ENCODE measurements around the gene PCID2. TPM values are rescaled to one million over a fixed set of nuclear protein-coding genes. Genes with fewer than 3 reads are reported as not detected.
"Not testable (repeated sequence)": the region's sequence is repeated elsewhere in the genome, so short reads cannot be mapped to it uniquely, and the experiment has no call there.

The PCID2 gene
- total RNA-seq (10 to 100 TPM; 40.1 to 60.2 (median 45.2) TPM), polyA plus RNA-seq (10 to 100 TPM; 30.0 to 57.7 TPM)
- long read RNA-seq, donor 1, full-length matches to known transcripts, result 83 of 103 reads
- long read RNA-seq, donor 1, partial matches to known transcripts, result 5 of 103 reads
- long read RNA-seq, donor 1, other reads (novel, unspliced or antisense), result 15 of 103 reads
- long read RNA-seq, donor 2, full-length matches to known transcripts, result 427 of 484 reads
- long read RNA-seq, donor 2, partial matches to known transcripts, result 18 of 484 reads
- long read RNA-seq, donor 2, other reads (novel, unspliced or antisense), result 39 of 484 reads
- long read RNA-seq, donor 3, full-length matches to known transcripts, result 73 of 88 reads
- long read RNA-seq, donor 3, partial matches to known transcripts, result 4 of 88 reads
- long read RNA-seq, donor 3, other reads (novel, unspliced or antisense), result 11 of 88 reads

DNA sequence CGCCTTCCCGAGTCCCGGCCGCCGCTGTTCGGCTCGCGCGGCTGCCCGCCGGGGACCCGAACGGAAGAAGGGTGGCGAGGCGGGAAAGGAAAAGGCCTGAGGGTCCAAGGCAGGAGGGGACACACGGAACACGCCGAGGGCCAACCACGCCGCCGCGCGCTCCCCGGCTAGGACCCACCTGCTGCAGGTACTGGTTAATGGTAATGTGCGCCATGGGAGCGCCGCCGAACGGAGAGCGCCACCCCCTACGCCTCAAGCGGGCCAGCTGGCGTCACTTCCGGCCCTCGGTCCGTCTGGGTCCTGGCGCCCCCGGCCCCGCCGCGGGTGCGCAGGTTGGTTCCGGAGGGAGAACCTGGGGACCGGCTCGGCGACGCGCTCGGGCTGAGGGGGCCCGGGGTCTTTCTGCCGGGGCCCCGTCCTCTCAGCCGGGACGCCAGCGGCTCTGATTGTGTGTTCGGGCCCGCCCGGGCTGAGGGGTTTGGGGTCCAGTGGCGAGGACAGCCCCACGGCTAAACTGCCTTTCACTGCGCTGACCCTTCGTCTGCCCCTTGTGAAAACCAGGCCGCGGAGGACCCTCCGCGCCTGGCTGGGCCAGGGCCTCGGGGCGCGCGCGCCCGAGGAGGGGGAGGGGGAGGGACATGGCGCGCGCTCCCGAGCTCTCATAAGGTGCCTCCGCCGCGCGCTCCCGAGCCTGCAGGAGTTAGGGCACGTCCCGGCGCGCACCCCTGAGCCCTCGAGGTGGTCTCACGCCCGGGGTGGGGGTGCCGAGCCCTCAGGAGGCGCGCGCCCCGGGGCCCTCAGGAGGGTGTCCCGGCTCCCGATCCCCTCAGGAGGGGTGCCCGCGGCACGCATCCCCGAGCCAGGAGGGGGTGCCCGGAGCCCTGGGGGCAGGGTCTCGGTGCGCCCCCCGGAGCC lies at the start of gene PCID2:
Gene PCID2 (minus strand): TSS at position 249 of the 915 bp plus-strand sequence. CDS start 35 bp downstream, at position 214.
- intact Hi-C loops (cut with DNase I), result loop anchor here in 3 of 10 donors (5.0 to 10.0 kb wide), 3 partner anchors 51 to 56 kb away; partner anchors contain the start of gene PROZ (in 2 of the 3)
- Histone ChIP-seq H3K4me1 (peaks cover 1 to 79% (median 61%) of the 10 kb centered on the region in 12 donors), H3K27ac (peak within 1 kb of the TSS; percentile 98 to 100 (median 99)), H3K9me3 (no peaks in the 10 kb centered on the region), H3K4me3 (peak within 1 kb of the TSS; percentile 76 to 99 (median 92)), H3K36me3 (peaks cover 0 to 32% (median 14%) of the 10 kb centered on the region in 9 donors), H3K27me3 (no peaks in the 10 kb centered on the region)
- TF ChIP-seq POLR2A (IDR thresholded peaks at IDR 0.05), result peak in 1 of 2 donors; percentile 69
- TF ChIP-seq, protein P1, sequence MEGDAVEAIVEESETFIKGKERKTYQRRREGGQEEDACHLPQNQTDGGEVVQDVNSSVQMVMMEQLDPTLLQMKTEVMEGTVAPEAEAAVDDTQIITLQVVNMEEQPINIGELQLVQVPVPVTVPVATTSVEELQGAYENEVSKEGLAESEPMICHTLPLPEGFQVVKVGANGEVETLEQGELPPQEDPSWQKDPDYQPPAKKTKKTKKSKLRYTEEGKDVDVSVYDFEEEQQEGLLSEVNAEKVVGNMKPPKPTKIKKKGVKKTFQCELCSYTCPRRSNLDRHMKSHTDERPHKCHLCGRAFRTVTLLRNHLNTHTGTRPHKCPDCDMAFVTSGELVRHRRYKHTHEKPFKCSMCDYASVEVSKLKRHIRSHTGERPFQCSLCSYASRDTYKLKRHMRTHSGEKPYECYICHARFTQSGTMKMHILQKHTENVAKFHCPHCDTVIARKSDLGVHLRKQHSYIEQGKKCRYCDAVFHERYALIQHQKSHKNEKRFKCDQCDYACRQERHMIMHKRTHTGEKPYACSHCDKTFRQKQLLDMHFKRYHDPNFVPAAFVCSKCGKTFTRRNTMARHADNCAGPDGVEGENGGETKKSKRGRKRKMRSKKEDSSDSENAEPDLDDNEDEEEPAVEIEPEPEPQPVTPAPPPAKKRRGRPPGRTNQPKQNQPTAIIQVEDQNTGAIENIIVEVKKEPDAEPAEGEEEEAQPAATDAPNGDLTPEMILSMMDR (IDR thresholded peaks at IDR 0.05), result peak in 2 of 12 donors; percentile 17 to 26
- DNase-seq, result peak; percentile 89 to 94 (median 90)
- WGBS, 4 donors, result 0 to 1% (median 0%) methylated on average over 19 to 103 of the region's 103 CpGs
- ATAC-seq, result peak; percentile 65 to 87 (median 85)

DNA sequence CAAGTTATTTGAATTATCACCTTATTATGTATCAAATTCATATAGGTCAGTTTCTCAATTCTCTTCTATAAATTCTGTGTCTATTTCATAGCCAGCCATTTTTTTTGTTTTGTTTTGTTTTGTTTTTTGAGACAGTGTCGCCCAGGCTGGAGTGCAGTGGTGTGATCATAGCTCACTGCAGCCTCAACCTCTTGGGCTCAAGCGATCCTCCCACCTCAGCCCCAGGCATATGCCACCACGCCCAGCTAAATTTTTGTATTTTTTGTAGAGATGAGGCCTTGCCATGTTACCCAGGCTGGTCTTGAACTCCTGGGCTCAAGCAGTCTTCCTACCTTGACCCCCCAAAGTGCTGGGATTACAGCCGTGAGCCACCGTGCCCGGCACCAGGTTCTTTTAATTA lies 49.4 kb upstream of the PCID2 start:
- intact Hi-C loops (cut with DNase I); DNase-seq: not testable (repeated sequence)
- WGBS, 4 donors, result 92 to 98% (median 97%) methylated on average over 6 of the region's 6 CpGs

DNA sequence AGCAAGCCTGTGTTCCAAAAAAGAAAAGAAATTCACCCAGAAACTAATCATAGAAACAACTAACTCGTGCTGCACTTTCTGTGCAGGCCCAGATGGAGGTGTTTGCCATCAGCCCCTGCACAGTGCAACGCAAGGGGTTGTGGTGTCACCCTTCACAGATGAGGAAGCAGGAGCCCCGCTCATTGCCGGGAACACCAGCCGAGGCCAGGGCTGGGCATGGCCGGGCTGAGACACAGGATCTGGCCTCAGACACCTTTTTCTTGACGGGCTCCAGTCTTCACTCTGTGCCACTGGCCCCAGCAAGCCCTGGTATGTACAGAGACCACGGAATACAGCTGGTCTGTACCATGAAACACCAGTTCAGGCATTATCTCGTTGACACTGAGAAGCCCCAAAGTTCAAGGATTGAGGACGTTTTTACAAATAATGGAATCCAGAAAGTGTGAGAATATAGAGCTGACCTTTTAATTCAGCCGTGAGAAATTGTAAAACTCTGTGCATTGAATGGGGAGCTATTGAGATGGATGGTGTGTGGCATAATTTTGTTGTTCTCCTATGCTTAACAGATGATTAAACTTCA lies 44.1 kb upstream of the PCID2 start:
- no peak overlapping the region for H3K4me3 ChIP-seq
- no peaks in the 10 kb centered on the region for H3K4me1 ChIP-seq
- H3K27me3 ChIP-seq, result no peaks in the 10 kb centered on the region
- H3K36me3 ChIP-seq, result peaks cover 2 to 100% (median 98%) of the 10 kb centered on the region in 9 donors
- intact Hi-C loops (cut with DNase I), result no loop called here
- DNase-seq (no peak), ATAC-seq (no peak)
- H3K27ac ChIP-seq, result no peak overlapping the region
- TF ChIP-seq POLR2A (IDR thresholded peaks at IDR 0.05), result no peak
- TF ChIP-seq, protein P1 (IDR thresholded peaks at IDR 0.05), result no peak
- 77 to 87% (median 86%) methylated on average over 11 of the region's 11 CpGs for WGBS, 4 donors
- no peaks in the 10 kb centered on the region for H3K9me3 ChIP-seq

More for the DNA sequence above, 49.4 kb upstream of the PCID2 start:
- Histone ChIP-seq H3K27ac (peak overlapping the region in 1 of 12 donors; percentile 23), H3K36me3 (peaks cover 0 to 98% (median 94%) of the 10 kb centered on the region in 9 donors)
- not testable (repeated sequence) for ATAC-seq, H3K4me3 ChIP-seq, H3K4me1 ChIP-seq, H3K9me3 ChIP-seq, H3K27me3 ChIP-seq

Measured in heart left ventricle (tissue), 16 donors.